ENCODE results near the gene SNORC. TPM values are rescaled to one million over a fixed set of nuclear protein-coding genes. Genes with fewer than 3 reads are reported as not detected.
A peak's percentile ranks its signal among the peaks of the same experiment; 100 is the strongest.

Gene SNORC
- polyA plus RNA-seq, 1 of the 3 experiments (the other 2 are of a cell fraction) = 1.2 TPM

DNA sequence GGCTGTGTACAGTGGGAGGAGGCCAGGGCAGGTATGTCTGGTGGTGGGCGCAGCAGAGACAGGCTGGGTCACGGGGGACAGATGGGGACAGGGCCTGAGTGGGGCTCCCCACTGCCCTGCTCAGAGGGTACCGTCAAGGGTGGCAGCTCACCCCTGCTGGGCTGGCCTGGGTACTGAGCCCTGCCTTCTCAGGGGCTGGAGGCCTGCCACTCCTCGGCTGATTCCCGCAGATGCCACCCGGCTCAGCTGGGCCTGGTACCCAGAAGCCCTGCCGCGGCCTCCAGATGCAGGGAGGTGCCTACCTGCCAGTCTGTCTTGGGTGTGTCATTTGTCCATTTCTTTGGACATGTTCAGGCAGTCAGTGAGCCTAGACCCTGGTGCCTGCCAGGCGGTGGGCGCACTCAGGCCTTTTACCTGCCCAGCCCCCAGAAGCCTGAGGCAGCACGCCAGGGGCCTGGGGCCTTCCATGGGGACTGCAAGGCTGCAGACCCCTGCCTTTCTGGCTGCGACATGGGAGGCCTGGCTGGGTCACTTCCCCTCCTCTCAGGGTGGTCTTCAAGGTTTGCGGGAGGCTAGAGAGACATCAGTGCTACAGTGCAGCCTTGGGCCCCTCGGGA lies 3.3 kb downstream of the SNORC start:
- ChIA-PET POLR2A (no interaction called here), CTCF (interaction anchor here (0.6 to 1.0 kb wide), 2 partner anchors 9 to 156 kb away, joined by 3 read pairs; no protein-coding TSS in a partner anchor)
- Histone ChIP-seq H3K9me2 (no peaks in the 10 kb centered on the region), H3K36me3 (replicated peaks in 1 of 2; ENCODE audit: control insufficient read depth in 1 of 2, insufficient read depth in 2 of 2, low read length in 1 of 2) (no peaks in the 10 kb centered on the region), H3K4me2 (no peak overlapping the region), H2AFZ (ENCODE audit: low read depth) (no peak overlapping the region), H3K27ac (ENCODE audit: low read depth in 2 of 2, low read length in 1 of 2) (no peak overlapping the region), H3K4me3 (ENCODE audit: low read depth in 2 of 2, low read length in 1 of 2) (no peak overlapping the region), H3K79me2 (ENCODE audit: insufficient read depth) (no peaks in the 10 kb centered on the region), H4K20me1 (ENCODE audit: insufficient read depth) (no peaks in the 10 kb centered on the region), H3K9ac (no peak overlapping the region), H3K4me1 (ENCODE audit: control insufficient read depth in 1 of 2, insufficient read depth in 2 of 2, low read depth in 1 of 2, low read length in 1 of 2) (peaks cover 0 to 10% of the 10 kb centered on the region in 2 experiments; a peak in 1 of 4 replicates), H3K9me3 (no peaks in the 10 kb centered on the region), H3K27me3 (ENCODE audit: insufficient read depth) (no peaks in the 10 kb centered on the region), H3F3A (replicated peaks; ENCODE audit: insufficient read depth) (no peaks in the 10 kb centered on the region)
- TF ChIP-seq EP300 (IDR thresholded peaks at IDR 0.05; ENCODE audit: borderline replicate concordance in 1 of 2, low read depth in 1 of 2, low read length in 1 of 2) (no peak), MXI1 (IDR thresholded peaks at IDR 0.05; ENCODE audit: low read depth, low read length) (no peak), FOXJ3 (CRISPR knock-in tag; IDR thresholded peaks at IDR 0.05) (no peak), EZH2phosphoT487 (IDR thresholded peaks at IDR 0.05; ENCODE audit: borderline replicate concordance, low read depth) (no peak), POLR2AphosphoS5 (IDR thresholded peaks at IDR 0.05; ENCODE audit: low read depth, low read length) (no peak), MEF2A (IDR thresholded peaks at IDR 0.05; ENCODE audit: borderline replicate concordance, low read depth) (no peak), GABPA (IDR thresholded peaks at IDR 0.05; ENCODE audit: low read depth) (no peak), SIN3A (IDR thresholded peaks at IDR 0.05; ENCODE audit: borderline replicate concordance, low read depth, low read length) (no peak), GATA2 (CRISPR knock-in tag; IDR thresholded peaks at IDR 0.05) (no peak), TAF1 (IDR thresholded peaks at IDR 0.05; ENCODE audit: borderline replicate concordance, low read depth, low read length) (no peak), RAD21 (IDR thresholded peaks at IDR 0.05; ENCODE audit: low read length) (no peak), FOSL2 (IDR thresholded peaks at IDR 0.05; ENCODE audit: borderline replicate concordance, low read depth) (no peak), TEAD4 (IDR thresholded peaks at IDR 0.05; ENCODE audit: borderline replicate concordance, insufficient read depth) (no peak), SMC3 (IDR thresholded peaks at IDR 0.05; ENCODE audit: low read depth, low read length) (no peak), CHD2 (IDR thresholded peaks at IDR 0.05; ENCODE audit: low read length, partially characterized antibody) (no peak)
- TF ChIP-seq, protein P1, sequence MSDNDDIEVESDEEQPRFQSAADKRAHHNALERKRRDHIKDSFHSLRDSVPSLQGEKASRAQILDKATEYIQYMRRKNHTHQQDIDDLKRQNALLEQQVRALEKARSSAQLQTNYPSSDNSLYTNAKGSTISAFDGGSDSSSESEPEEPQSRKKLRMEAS (IDR thresholded peaks at IDR 0.05; ENCODE audit: low read depth) = no peak
- TF ChIP-seq, protein P2, sequence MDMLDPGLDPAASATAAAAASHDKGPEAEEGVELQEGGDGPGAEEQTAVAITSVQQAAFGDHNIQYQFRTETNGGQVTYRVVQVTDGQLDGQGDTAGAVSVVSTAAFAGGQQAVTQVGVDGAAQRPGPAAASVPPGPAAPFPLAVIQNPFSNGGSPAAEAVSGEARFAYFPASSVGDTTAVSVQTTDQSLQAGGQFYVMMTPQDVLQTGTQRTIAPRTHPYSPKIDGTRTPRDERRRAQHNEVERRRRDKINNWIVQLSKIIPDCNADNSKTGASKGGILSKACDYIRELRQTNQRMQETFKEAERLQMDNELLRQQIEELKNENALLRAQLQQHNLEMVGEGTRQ (IDR thresholded peaks at IDR 0.05; ENCODE audit: borderline replicate concordance, low read depth, low read length) = no peak
- TF ChIP-seq, protein P3, sequence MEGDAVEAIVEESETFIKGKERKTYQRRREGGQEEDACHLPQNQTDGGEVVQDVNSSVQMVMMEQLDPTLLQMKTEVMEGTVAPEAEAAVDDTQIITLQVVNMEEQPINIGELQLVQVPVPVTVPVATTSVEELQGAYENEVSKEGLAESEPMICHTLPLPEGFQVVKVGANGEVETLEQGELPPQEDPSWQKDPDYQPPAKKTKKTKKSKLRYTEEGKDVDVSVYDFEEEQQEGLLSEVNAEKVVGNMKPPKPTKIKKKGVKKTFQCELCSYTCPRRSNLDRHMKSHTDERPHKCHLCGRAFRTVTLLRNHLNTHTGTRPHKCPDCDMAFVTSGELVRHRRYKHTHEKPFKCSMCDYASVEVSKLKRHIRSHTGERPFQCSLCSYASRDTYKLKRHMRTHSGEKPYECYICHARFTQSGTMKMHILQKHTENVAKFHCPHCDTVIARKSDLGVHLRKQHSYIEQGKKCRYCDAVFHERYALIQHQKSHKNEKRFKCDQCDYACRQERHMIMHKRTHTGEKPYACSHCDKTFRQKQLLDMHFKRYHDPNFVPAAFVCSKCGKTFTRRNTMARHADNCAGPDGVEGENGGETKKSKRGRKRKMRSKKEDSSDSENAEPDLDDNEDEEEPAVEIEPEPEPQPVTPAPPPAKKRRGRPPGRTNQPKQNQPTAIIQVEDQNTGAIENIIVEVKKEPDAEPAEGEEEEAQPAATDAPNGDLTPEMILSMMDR (IDR thresholded peaks at IDR 0.05) = no peak
- TF ChIP-seq, protein P4, sequence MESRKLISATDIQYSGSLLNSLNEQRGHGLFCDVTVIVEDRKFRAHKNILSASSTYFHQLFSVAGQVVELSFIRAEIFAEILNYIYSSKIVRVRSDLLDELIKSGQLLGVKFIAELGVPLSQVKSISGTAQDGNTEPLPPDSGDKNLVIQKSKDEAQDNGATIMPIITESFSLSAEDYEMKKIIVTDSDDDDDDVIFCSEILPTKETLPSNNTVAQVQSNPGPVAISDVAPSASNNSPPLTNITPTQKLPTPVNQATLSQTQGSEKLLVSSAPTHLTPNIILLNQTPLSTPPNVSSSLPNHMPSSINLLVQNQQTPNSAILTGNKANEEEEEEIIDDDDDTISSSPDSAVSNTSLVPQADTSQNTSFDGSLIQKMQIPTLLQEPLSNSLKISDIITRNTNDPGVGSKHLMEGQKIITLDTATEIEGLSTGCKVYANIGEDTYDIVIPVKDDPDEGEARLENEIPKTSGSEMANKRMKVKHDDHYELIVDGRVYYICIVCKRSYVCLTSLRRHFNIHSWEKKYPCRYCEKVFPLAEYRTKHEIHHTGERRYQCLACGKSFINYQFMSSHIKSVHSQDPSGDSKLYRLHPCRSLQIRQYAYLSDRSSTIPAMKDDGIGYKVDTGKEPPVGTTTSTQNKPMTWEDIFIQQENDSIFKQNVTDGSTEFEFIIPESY (IDR thresholded peaks at IDR 0.05; ENCODE audit: borderline replicate concordance, low read depth) = no peak
- WGBS (ENCODE audit: low lambda C conversion rate) = 100% methylated on average over 6 of the region's 14 CpGs
- peak; percentile 30 for DNase-seq
